ENCODE data around the gene TCIRG1.
"Not testable (repeated sequence)": the region's sequence is repeated elsewhere in the genome, so short reads cannot be mapped to it uniquely, and the experiment has no call there.

The TCIRG1 gene

GRCh38 chr11:68038718-68039525 is at the start of gene TCIRG1:
TCIRG1 (plus strand) TSS chr11:68039025; CDS start chr11:68041272, 2,247 bp downstream.
- peak; percentile 92 for DNase-seq (ENCODE audit: low spot score)
- in situ Hi-C loops (cut with MboI; ENCODE audit: low pct_unique_long_range_greater_than_20kb, low sequenced_read_pairs, unreplicated experiment), result no loop called here
- no peak for TF ChIP-seq CTCF (IDR thresholded peaks at IDR 0.05; ENCODE audit: extremely low read depth, insufficient read depth, missing control alignments)

- DNase-seq (ENCODE audit: low spot score), result peak; percentile 33
- in situ Hi-C loops (cut with MboI; ENCODE audit: low pct_unique_long_range_greater_than_20kb, low sequenced_read_pairs, unreplicated experiment), result not testable (repeated sequence)
Observed at GRCh38 chr11:67990546-67991346, 48.1 kb upstream of the TCIRG1 start.

GRCh38 chr11:67991347-67992121 is 47.3 kb upstream of the TCIRG1 start:
- in situ Hi-C loops (cut with MboI; ENCODE audit: low pct_unique_long_range_greater_than_20kb, low sequenced_read_pairs, unreplicated experiment); DNase-seq (ENCODE audit: low spot score): not testable (repeated sequence)

GRCh38 chr11:67993821-67994220 is 45.0 kb upstream of the TCIRG1 start:
- DNase-seq (ENCODE audit: low spot score); in situ Hi-C loops (cut with MboI; ENCODE audit: low pct_unique_long_range_greater_than_20kb, low sequenced_read_pairs, unreplicated experiment): not testable (repeated sequence)
- peak; percentile 52 for TF ChIP-seq CTCF (IDR thresholded peaks at IDR 0.05; ENCODE audit: extremely low read depth, insufficient read depth, missing control alignments)

GRCh38 chr11:67994387-67994786 is 44.4 kb upstream of the TCIRG1 start:
- in situ Hi-C loops (cut with MboI; ENCODE audit: low pct_unique_long_range_greater_than_20kb, low sequenced_read_pairs, unreplicated experiment), result not testable (repeated sequence)

GRCh38 chr11:67995129-67995528 is 43.7 kb upstream of the TCIRG1 start:
- DNase-seq (ENCODE audit: low spot score); in situ Hi-C loops (cut with MboI; ENCODE audit: low pct_unique_long_range_greater_than_20kb, low sequenced_read_pairs, unreplicated experiment): not testable (repeated sequence)

More at GRCh38 chr11:67994387-67994786, 44.4 kb upstream of the TCIRG1 start:
- not testable (repeated sequence) for DNase-seq (ENCODE audit: low spot score)

- DNase-seq (ENCODE audit: low spot score); in situ Hi-C loops (cut with MboI; ENCODE audit: low pct_unique_long_range_greater_than_20kb, low sequenced_read_pairs, unreplicated experiment): not testable (repeated sequence)
Observed at GRCh38 chr11:67995579-67995978, 43.2 kb upstream of the TCIRG1 start.

GRCh38 chr11:67996051-67996450 is 42.8 kb upstream of the TCIRG1 start:
- in situ Hi-C loops (cut with MboI; ENCODE audit: low pct_unique_long_range_greater_than_20kb, low sequenced_read_pairs, unreplicated experiment), result no loop called here
- no peak for TF ChIP-seq CTCF (IDR thresholded peaks at IDR 0.05; ENCODE audit: extremely low read depth, insufficient read depth, missing control alignments)
- DNase-seq (ENCODE audit: low spot score), result no peak

All from GM13977 (cell line).